Neutrophil (primary cell): ENCODE data around the gene BTN2A1.
"Not testable (repeated sequence)": the region's sequence is repeated elsewhere in the genome, so short reads cannot be mapped to it uniquely, and the experiment has no call there.

Experiments
- H3K27ac ChIP-seq: fragments of 200-600 bp; sonication (generic); 2 replicates; pipeline ENCODE4 v1.5.1; 2016; ENCODE audit warnings: mild to moderate bottlenecking, moderate library complexity
- H3K27me3 ChIP-seq: fragments of 200-600 bp; sonication (generic); 2 replicates; pipeline ENCODE4 v1.6.0; 2016; ENCODE audit warnings: mild to moderate bottlenecking
- H3K36me3 ChIP-seq: fragments of 200-600 bp; sonication (generic); 2 replicates; pipeline ENCODE4 v1.5.1; 2017
- H3K4me1 ChIP-seq, 2 experiments: fragments of 200-600 bp in 1 of 2; sonication (generic) in 1 of 2; 1 replicate in 1 of 2; 2 replicates in 1 of 2; pipeline versions ENCODE4 v1.5.1 to v1.6.1; 2013 to 2016; ENCODE audit warnings: low read depth in 1 of 2, low read length in 1 of 2, mild to moderate bottlenecking in 1 of 2, moderate library complexity in 1 of 2; ENCODE audit not compliant: control insufficient read depth in 1 of 2, insufficient read depth in 1 of 2
- H3K4me3 ChIP-seq, 2 experiments: fragments of 200-600 bp in 1 of 2; sonication (generic) in 1 of 2; 1 replicate in 1 of 2; 2 replicates in 1 of 2; pipeline ENCODE4 v1.5.1; 2013 to 2016; ENCODE audit warnings: low read depth in 1 of 2, low read length in 1 of 2, mild to moderate bottlenecking in 1 of 2, moderate library complexity in 1 of 2
- H3K9me3 ChIP-seq: fragments of 200-600 bp; sonication (generic); 2 replicates; pipeline ENCODE4 v1.5.1; 2016
- CTCF ChIP-seq: fragments of 200-600 bp; sonication (generic); IDR thresholded peaks from 2 replicates; pipeline ENCODE4 v1.5.1; 2016; ENCODE audit warnings: antibody characterized with exemption

BTN2A1 gene

GRCh38 chr6:26414281-26414680, 43.5 kb upstream of the BTN2A1 start:
- H3K36me3 ChIP-seq = peaks cover 57% of the 10 kb centered on the region
- H3K4me1 ChIP-seq = no peaks in the 10 kb centered on the region
- H3K9me3 ChIP-seq = no peaks in the 10 kb centered on the region
- H3K4me3 ChIP-seq = no peak overlapping the region
- no peaks in the 10 kb centered on the region for H3K27me3 ChIP-seq
- no peak for TF ChIP-seq CTCF
- no peak overlapping the region for H3K27ac ChIP-seq

- no peak for TF ChIP-seq CTCF
- H3K4me3 ChIP-seq = no peak overlapping the region
- no peaks in the 10 kb centered on the region for H3K4me1 ChIP-seq
- H3K36me3 ChIP-seq = peaks cover 48% of the 10 kb centered on the region
- no peaks in the 10 kb centered on the region for H3K27me3 ChIP-seq
- H3K27ac ChIP-seq = no peak overlapping the region
- H3K9me3 ChIP-seq = no peaks in the 10 kb centered on the region
Measured at GRCh38 chr6:26415036-26415614, 42.6 kb upstream of the BTN2A1 start.

GRCh38 chr6:26415791-26416190, 42.0 kb upstream of the BTN2A1 start:
- Histone ChIP-seq H3K36me3 (peaks cover 42% of the 10 kb centered on the region), H3K27me3 (no peaks in the 10 kb centered on the region), H3K27ac (no peak overlapping the region), H3K4me1 (peaks cover 0 to 4% of the 10 kb centered on the region in 2 experiments), H3K9me3 (no peaks in the 10 kb centered on the region), H3K4me3 (no peak overlapping the region)
- TF ChIP-seq CTCF = no peak

- peaks cover 5 to 9% of the 10 kb centered on the region in 2 experiments for H3K4me1 ChIP-seq
- H3K27ac ChIP-seq = no peak overlapping the region
- no peak for TF ChIP-seq CTCF
- H3K4me3 ChIP-seq = no peak overlapping the region
- H3K9me3 ChIP-seq = no peaks in the 10 kb centered on the region
- peaks cover 37% of the 10 kb centered on the region for H3K36me3 ChIP-seq
- no peaks in the 10 kb centered on the region for H3K27me3 ChIP-seq
Measured at GRCh38 chr6:26416288-26416687, 41.5 kb upstream of the BTN2A1 start.

- not testable (repeated sequence) for H3K4me3 ChIP-seq, H3K27ac ChIP-seq, H3K27me3 ChIP-seq, H3K9me3 ChIP-seq
- Histone ChIP-seq H3K36me3 (peaks cover 19% of the 10 kb centered on the region), H3K4me1 (peaks cover 9 to 13% of the 10 kb centered on the region in 2 experiments)
Measured at GRCh38 chr6:26418077-26418476, 39.7 kb upstream of the BTN2A1 start.

- H3K27ac ChIP-seq, H3K9me3 ChIP-seq, H3K27me3 ChIP-seq, H3K4me3 ChIP-seq: not testable (repeated sequence)
- H3K4me1 ChIP-seq = peaks cover 9 to 13% of the 10 kb centered on the region in 2 experiments
- H3K36me3 ChIP-seq = peaks cover 12% of the 10 kb centered on the region
Measured at GRCh38 chr6:26418795-26419194, 39.0 kb upstream of the BTN2A1 start.
